Lower lobe of right lung (tissue), 2 donors: ENCODE results near the gene TRUB2. TPM values are rescaled to one million over a fixed set of nuclear protein-coding genes. Genes with fewer than 3 reads are reported as not detected.

Source experiments
- ATAC-seq, 2 donors: fragments of 200-7000 bp; cut with Tn5 transposase; one replicate each; pipeline ENCODE4 v1.9.1; 2020 to 2022; ENCODE audit warnings: mild to moderate bottlenecking in 2 of 2, moderate library complexity in 2 of 2
- DNase-seq: peaks from one replicate; pipeline ENCODE4 v3.0.0-alpha.2; 2020
- H3K27ac ChIP-seq: fragments of 200-600 bp; one replicate; pipeline ENCODE4 v1.8.0; 2022
- H3K27me3 ChIP-seq: fragments of 200-600 bp; one replicate; pipeline ENCODE4 v1.8.0; 2022; ENCODE audit warnings: low read depth
- H3K36me3 ChIP-seq: fragments of 200-600 bp; one replicate; pipeline ENCODE4 v1.8.0; 2022; ENCODE audit warnings: mild to moderate bottlenecking
- H3K4me1 ChIP-seq: fragments of 200-600 bp; one replicate; pipeline ENCODE4 v1.8.0; 2022
- H3K4me3 ChIP-seq: fragments of 200-600 bp; one replicate; pipeline ENCODE4 v1.8.0; 2022; ENCODE audit warnings: mild to moderate bottlenecking
- H3K9me3 ChIP-seq: fragments of 200-600 bp; one replicate; pipeline ENCODE4 v1.8.0; 2022
- intact Hi-C: fragments of 100-400 bp; cut with DNase I; formaldehyde crosslinking; loops from one replicate; pipeline ENCODE4 v1.11.0; 2022
- total RNA-seq: library from RNA; stranded (reverse); fragmentation: NEBNext Ultra II Directional; extraction: Animal tissue kit (Norgen Biotek cat#: 25700); gene quantifications from one replicate; pipeline ENCODE4 v1.2.1, GENCODE V29; 2021
- TF ChIP-seq, protein P1 (sequence below): fragments of 200-600 bp; IDR thresholded peaks from one replicate; pipeline ENCODE4 v1.8.0; 2022; ENCODE audit warnings: antibody characterized with exemption, mild to moderate bottlenecking
- donor health status: DM: no; HTN: yes; CAD: no; lungs with severe emphysema.

TRUB2 gene
- total RNA-seq, 1 donor from 2014 or later, result 18.1 TPM

DNA sequence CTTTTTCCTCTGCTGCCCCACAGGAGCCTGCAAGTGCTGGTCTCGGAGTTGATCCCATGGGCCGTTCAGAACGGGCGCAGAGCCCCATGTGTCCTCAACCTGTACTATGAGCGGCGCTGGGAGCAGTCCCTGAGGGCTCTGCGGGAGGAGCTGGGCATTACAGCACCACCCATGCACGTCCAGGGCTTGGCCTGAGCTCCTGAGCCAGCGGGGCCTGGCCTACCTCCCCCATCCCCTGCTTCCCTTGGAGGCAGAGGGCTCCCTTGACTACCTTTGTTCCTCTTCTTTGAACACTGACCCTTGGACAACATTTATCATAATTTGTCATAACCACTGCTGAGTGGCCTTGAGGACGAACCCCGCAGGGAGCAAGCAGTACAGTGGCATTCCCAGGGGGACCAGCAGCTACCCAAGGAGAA lies 11.2 kb upstream of the TRUB2 start:
- Histone ChIP-seq H3K4me1 (no peaks in the 10 kb centered on the region), H3K36me3 (peaks cover 42% of the 10 kb centered on the region), H3K4me3 (no peak overlapping the region), H3K27me3 (no peaks in the 10 kb centered on the region), H3K27ac (no peak overlapping the region), H3K9me3 (no peaks in the 10 kb centered on the region)
- no peak for ATAC-seq
- intact Hi-C loops, result no loop called here
- no peak for DNase-seq
- TF ChIP-seq, protein P1, sequence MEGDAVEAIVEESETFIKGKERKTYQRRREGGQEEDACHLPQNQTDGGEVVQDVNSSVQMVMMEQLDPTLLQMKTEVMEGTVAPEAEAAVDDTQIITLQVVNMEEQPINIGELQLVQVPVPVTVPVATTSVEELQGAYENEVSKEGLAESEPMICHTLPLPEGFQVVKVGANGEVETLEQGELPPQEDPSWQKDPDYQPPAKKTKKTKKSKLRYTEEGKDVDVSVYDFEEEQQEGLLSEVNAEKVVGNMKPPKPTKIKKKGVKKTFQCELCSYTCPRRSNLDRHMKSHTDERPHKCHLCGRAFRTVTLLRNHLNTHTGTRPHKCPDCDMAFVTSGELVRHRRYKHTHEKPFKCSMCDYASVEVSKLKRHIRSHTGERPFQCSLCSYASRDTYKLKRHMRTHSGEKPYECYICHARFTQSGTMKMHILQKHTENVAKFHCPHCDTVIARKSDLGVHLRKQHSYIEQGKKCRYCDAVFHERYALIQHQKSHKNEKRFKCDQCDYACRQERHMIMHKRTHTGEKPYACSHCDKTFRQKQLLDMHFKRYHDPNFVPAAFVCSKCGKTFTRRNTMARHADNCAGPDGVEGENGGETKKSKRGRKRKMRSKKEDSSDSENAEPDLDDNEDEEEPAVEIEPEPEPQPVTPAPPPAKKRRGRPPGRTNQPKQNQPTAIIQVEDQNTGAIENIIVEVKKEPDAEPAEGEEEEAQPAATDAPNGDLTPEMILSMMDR, result no peak

DNA sequence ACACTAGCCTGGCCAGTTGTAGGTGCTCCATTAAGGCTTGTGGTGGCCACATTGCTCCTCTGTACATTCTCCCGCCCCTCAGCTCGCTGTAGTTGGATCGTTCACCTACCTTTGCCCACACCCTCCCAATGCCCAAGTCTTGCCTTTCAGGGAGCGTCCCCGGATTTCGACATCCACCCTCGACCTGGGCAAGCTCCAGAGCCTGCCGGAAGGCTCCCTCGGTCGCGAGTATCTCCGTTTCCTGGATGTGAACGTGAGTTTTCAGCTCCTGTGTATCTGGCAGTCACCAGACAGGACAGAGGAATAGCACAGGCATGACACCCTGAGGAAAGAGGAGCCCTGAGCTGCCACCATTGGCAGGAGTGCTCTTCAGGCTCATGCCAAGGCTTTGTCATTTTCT lies 3.4 kb upstream of the TRUB2 start:
- Histone ChIP-seq H3K4me3 (no peak overlapping the region), H3K27me3 (no peaks in the 10 kb centered on the region), H3K4me1 (peaks cover 23% of the 10 kb centered on the region), H3K9me3 (no peaks in the 10 kb centered on the region), H3K36me3 (peaks cover 47% of the 10 kb centered on the region), H3K27ac (no peak overlapping the region)
- DNase-seq (no peak), ATAC-seq (no peak)
- TF ChIP-seq, protein P1, result no peak
- intact Hi-C loops, result no loop called here

DNA sequence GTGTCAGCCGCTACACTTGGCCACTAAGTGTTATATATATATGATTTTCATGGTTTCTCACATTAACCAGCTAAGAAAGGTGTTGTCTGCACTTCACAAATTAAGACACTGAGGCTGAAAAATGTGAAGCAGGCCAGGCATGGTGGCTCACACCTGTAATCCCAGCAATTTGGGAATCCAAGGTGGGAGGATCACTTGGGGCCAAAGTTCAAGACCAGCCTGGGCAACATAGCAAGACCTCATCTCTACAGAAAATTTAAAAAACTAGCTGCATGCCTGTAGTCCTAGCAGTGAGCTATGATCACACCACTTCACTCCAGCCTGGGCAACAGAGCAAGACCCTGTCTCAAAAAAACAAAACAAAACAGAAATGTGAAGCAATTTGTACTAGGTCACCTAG lies 2.2 kb upstream of the TRUB2 start:
- Histone ChIP-seq H3K27me3 (no peaks in the 10 kb centered on the region), H3K27ac (no peak overlapping the region), H3K9me3 (no peaks in the 10 kb centered on the region), H3K4me3 (no peak overlapping the region), H3K4me1 (peaks cover 23% of the 10 kb centered on the region), H3K36me3 (peaks cover 52% of the 10 kb centered on the region)
- DNase-seq (no peak), ATAC-seq (no peak)
- TF ChIP-seq, protein P1, result no peak
- intact Hi-C loops, result no loop called here

DNA sequence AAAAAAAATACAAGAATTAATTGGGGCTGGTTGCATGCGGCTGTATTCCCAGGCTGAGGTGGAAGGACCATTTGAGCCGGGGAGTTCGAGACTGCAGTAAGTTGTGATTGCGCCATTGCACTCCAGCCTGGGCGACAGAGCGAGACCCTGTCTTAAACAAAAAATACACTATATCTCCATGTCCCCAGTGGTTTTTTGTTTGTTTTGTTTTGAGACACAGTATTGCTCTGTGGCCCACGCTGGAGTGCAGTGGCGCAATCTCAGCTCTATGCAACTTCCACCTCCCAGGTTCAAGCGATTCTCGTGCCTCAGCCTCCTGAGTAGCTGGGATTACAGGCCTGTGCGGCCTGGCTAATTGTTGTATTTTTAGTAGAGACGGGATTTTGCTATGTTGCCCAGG lies 1.5 kb upstream of the TRUB2 start:
- TF ChIP-seq, protein P1, result no peak
- Histone ChIP-seq H3K27ac (no peak overlapping the region), H3K4me3 (peak overlapping the region; percentile 95), H3K27me3 (no peaks in the 10 kb centered on the region), H3K4me1 (peaks cover 23% of the 10 kb centered on the region), H3K36me3 (peaks cover 56% of the 10 kb centered on the region), H3K9me3 (no peaks in the 10 kb centered on the region)
- ATAC-seq (no peak), DNase-seq (no peak)
- intact Hi-C loops, result no loop called here

DNA sequence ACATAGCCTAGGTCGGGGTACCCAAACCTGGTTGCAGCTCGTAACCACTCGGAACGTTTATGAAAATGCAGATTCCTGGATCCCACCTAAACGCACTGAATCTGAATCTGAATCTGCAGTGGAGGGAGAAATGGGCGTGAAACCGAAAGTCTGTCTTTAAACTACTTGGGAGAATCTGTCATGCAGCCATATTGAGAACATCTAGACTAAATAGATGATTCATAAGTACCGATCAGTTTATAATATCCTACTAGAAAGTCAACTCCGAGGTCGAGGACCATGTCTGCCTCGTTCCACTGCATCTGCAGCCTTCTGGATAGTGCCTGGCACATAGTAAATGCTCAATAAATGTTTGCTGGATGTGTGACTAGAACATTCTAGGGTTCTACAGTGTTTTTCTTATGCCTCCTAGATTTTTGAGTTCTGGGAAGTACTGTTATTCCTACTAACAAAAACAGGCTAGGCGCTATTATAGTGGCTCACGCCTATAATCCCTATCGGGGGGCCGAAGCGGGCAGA lies 1.0 kb upstream of the TRUB2 start:
- no peak for DNase-seq
- no peak for ATAC-seq
- no peaks in the 10 kb centered on the region for H3K27me3 ChIP-seq
- H3K27ac ChIP-seq, result peak overlapping the region; percentile 88
- TF ChIP-seq, protein P1, result no peak
- intact Hi-C loops, result no loop called here
- no peaks in the 10 kb centered on the region for H3K9me3 ChIP-seq
- peaks cover 23% of the 10 kb centered on the region for H3K4me1 ChIP-seq
- peaks cover 56% of the 10 kb centered on the region for H3K36me3 ChIP-seq
- H3K4me3 ChIP-seq, result peak overlapping the region; percentile 95
